ENCODE results near the gene RIMBP2.

GRCh38 chr12:130703733-130704375, 12.2 kb downstream of the RIMBP2 start:
- no peak for TF ChIP-seq POLR2A (IDR thresholded peaks at IDR 0.05)
- TF ChIP-seq, protein P1, sequence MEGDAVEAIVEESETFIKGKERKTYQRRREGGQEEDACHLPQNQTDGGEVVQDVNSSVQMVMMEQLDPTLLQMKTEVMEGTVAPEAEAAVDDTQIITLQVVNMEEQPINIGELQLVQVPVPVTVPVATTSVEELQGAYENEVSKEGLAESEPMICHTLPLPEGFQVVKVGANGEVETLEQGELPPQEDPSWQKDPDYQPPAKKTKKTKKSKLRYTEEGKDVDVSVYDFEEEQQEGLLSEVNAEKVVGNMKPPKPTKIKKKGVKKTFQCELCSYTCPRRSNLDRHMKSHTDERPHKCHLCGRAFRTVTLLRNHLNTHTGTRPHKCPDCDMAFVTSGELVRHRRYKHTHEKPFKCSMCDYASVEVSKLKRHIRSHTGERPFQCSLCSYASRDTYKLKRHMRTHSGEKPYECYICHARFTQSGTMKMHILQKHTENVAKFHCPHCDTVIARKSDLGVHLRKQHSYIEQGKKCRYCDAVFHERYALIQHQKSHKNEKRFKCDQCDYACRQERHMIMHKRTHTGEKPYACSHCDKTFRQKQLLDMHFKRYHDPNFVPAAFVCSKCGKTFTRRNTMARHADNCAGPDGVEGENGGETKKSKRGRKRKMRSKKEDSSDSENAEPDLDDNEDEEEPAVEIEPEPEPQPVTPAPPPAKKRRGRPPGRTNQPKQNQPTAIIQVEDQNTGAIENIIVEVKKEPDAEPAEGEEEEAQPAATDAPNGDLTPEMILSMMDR (IDR thresholded peaks at IDR 0.05), result no peak

All from uterus (tissue), 2 donors.